Fibroblast of pulmonary artery (primary cell): ENCODE data around the gene BMP8A.

Source experiments
- DNase-seq: peaks from one replicate; pipeline ENCODE4 v3.0.0-alpha.2; 2010; ENCODE audit warnings: low read depth
- H3K4me3 ChIP-seq: replicated peaks from 2 replicates; pipeline ENCODE4 v1.5.1; 2011; ENCODE audit warnings: low read depth, mild to moderate bottlenecking, control low read depth, low read length, moderate library complexity
- CTCF ChIP-seq: IDR thresholded peaks from 2 replicates; pipeline ENCODE4 v1.5.1; 2011; ENCODE audit warnings: mild to moderate bottlenecking, control low read depth, low read length, inconsistent platforms; ENCODE audit errors: missing control alignments

BMP8A gene

GRCh38 chr1:39483276-39483675, 8.2 kb upstream of the BMP8A start:
- TF ChIP-seq CTCF: no peak
- no peak overlapping the region for H3K4me3 ChIP-seq
- DNase-seq: no peak

- DNase-seq: no peak
- no peak overlapping the region for H3K4me3 ChIP-seq
- TF ChIP-seq CTCF: no peak
Measured at GRCh38 chr1:39484564-39484963, 6.9 kb upstream of the BMP8A start.

- no peak for TF ChIP-seq CTCF
- no peak overlapping the region for H3K4me3 ChIP-seq
- no peak for DNase-seq
Measured at GRCh38 chr1:39485046-39485803, 6.2 kb upstream of the BMP8A start.

DNA sequence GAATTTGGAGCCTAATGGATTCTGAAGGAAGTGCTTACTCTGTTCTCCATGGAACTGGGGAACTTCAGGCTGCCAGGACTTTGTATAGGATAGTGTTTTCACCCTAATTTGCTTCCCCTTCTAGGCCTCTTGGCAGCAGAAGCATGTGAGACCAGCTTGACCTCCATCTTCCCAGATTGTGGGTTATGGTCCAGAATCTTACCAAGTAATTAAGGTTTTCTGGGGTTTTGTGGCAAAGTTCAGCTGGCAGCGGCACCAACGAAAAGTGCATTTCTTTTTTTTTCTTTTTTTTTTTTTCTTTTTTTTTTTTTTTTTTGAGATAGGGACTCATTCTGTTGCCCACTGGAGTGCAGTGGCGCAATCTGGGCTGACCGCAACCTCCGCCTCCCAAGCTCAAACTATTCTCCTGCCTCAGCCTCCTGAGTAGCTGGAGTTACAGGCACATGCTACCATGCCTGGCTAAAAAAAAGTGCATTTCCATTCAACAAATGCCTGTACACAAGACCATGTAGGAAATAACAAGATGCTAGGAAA, 3.4 kb upstream of the BMP8A start:
- no peak for DNase-seq
- no peak overlapping the region for H3K4me3 ChIP-seq
- no peak for TF ChIP-seq CTCF

GRCh38 chr1:39488793-39489566, 2.5 kb upstream of the BMP8A start:
- TF ChIP-seq CTCF: no peak
- DNase-seq: no peak
- no peak overlapping the region for H3K4me3 ChIP-seq

DNA sequence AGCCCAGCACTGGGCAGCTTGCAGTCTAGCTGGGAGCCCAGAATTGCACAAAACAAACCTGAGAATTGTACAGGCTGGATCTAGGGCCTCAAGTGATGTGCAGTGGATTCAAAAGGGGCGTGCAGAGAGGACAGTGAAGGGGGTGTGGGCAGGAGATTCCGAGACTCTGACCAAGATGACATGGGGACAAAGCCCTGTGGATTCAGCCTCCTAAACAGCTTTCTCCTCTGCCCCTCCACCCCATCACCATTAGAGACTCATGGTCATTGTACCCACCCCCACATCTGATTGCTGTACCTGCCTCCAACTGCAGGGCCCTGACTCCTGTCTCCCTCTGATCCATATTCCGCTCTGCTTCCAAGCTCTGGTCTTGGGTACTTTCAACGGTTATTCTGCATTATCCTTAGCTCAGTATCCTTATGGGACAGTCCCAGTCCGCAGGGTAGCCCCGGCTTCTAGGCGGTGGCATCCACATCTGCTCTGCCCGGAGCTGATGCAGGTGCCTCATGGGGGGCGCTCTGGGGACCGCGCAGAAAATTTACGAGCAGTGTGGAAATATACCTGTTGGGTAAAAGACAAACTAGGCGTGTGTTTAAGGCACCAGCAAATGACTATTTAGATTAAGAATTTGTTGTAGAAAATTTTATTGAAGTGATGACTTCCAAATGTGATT, 1.7 kb upstream of the BMP8A start:
- no peak for DNase-seq
- H3K4me3 ChIP-seq: no peak overlapping the region
- TF ChIP-seq CTCF: no peak
